LHCN-M2 (cell line): ENCODE measurements around the gene SYT1. TPM values are rescaled to one million over a fixed set of nuclear protein-coding genes. Genes with fewer than 3 reads are reported as not detected.

Source experiments
- DNase-seq: peaks from one replicate; pipeline ENCODE4 v3.0.0-alpha.2; 2012; ENCODE audit warnings: low read depth
- total RNA-seq: library from RNA; depleted of rRNA; stranded (reverse); fragments of >200 nt; gene quantifications from 2 replicates; pipeline ENCODE4 v1.2.3, GENCODE V29; 2014

Gene SYT1
- total RNA-seq, 1 experiment from 2014 or later = 61.0 TPM

DNA sequence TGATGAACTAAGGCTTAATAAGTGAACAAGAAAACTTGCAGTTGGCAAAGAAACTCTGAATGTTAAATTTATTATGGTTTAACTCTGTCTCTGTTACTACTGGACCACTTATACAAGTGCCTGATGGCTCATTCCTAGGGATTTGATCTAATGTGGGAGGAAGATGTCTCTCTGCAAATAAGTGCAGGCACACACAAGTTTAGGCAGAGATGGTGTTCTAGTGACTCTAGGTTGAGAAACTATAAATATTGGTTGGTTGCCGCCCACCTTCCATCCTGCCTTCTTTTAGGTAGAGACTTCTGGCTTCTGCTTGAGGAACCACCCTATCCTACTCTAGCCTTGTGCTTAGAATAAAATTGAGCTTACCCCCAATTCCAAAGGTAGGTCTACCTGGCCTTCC lies 570.0 kb downstream of the SYT1 start:
- no peak for DNase-seq

DNA sequence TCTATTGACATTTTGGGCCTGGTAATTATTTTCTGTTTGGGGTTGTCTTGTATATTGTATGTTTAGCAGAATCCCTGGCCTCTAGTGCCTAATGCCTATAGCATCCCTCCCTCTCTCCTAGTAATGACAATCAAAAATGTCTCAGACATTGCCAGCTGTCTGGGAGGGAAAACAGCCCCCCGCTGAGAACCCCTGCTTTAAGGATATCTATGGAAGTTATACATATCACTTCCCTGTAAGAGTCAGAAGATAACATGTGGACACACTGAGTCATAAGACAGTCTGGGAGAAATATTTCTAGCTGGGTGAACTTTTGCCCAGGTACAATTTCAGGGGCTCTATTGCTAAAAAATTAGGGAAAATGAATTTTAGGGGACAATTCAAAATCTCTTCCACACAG lies 571.2 kb downstream of the SYT1 start:
- DNase-seq = no peak

DNA sequence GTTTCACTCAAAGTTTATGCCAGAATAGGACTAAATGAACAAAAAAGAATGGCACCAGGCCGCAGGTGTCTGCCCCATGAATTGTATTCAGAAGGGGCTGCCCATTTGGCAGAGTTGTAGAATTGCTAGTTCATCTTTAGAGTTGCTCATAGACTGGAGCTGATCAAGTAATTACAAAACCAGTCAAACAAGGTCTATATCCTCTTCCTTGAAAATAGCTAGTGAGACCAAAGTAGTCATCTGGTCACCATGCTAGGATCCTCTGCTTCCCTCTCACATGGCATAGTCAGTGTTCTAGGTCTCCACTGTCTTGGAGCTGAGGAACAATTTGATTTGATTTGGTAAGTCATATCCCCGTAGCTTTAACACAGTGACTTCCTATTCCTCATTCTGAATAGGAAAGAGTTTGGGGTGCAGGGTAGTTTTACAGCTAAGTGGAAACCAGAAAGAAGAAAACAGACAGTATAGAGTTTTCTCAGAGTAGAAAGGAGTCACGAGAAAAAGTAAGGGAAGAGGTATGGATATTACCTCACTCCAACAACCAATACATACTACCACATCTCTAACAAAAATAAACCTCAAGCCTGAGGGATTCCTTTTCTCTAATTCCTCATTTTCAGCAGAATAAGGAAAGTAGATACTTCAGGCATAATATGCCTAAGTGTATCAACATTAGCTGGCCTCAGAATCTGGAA lies 574.1 kb downstream of the SYT1 start:
- DNase-seq = no peak

- DNase-seq = no peak
Observed at GRCh38 chr12:79439175-79439825, 574.7 kb downstream of the SYT1 start.

DNA sequence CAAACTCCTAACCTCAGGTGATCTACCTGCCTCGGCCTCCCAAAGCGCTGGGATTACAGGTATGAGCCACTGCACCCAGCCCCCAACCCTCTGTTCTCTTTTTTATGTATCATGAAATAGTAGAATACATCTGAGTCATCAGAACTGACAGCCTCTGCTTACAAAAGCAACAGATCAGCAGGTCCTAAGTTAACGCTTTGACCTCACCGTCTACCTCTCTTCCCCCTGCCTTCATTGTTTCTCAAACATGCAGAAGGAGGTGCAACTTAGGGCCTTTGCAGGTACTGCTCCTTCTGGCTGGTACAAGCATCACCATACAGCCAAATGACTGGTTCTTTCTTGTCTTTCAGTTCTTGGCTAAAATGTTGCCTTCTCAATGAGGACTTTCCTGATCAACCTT lies 577.0 kb downstream of the SYT1 start:
- DNase-seq = no peak

- no peak for DNase-seq
Observed at GRCh38 chr12:79442396-79442795, 577.8 kb downstream of the SYT1 start.

DNA sequence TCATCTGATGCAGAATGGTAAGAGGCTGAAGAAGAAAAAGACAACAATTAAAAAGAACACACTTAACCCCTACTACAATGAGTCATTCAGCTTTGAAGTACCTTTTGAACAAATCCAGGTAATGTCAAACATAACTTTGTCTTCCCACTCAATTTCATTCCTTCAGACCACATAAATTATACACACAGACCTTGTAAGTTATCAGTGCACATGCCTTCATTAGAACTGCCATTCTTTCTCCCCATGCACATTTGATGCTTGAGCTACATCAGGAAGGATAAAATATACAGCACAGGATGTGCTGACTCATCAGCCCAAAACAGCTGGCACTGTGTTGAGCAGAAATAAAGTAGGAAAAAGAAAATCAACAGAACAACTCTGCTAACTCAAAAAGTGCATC lies 579.5 kb downstream of the SYT1 start:
- peak; percentile 84 for DNase-seq

GRCh38 chr12:79448816-79449215 lies 584.2 kb downstream of the SYT1 start:
- DNase-seq = no peak

DNA sequence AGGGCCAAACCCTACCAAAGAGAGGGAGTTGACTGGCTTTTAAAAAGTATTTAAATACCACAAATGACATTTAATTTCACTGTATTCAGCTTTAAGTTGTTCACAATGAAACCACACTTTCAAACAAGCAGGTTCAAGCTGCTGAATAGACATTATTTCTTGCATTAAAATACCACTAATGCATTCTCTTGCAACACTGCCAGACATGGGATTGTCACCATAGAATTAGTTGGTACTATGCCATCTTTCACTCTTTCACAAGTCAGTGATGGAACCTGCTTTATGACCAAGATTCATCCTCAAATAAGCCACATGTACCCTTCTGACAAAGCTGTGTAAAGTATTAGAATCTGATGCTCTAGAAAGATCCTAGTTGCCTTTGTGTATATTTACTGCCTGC lies 586.8 kb downstream of the SYT1 start:
- no peak for DNase-seq

DNA sequence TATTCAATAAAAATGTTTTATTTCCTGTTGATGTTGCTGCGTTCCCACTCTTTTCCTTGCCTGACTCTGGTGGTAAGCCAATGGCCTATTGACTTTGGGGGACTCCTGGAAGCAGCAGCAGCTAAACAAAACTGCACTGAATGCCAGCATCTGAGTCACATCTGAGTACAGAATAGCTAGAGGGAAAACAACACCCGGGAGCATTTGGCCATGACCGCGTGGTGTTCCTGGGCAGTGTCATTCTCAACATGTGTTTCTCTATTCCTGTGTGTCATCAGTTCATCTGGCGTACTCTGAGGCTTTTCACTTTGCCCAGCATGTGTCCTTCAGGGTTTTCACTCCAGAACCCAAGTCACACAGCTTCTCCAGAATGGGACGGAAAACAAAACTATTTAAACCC lies 587.4 kb downstream of the SYT1 start:
- DNase-seq = peak; percentile 98

DNA sequence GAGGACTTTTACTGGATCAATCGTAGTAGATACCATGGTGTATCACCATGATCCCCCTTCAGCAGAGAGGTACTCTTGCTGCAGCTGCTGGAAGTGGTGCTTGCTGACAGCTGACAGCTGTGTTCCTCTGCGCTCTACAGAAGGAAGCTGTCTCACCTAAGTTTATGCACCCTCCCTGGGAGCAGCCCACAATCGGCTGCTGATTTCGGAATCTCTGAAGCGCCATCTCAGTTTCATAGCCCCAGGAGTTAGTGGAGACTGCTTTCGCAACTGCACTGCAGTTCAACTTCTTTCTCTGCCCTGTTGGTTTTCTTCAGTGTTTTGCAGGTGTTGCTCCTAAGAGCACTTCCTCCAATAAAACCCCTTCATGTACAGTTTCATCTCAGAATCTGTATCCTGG lies 588.3 kb downstream of the SYT1 start:
- DNase-seq = peak; percentile 63

DNA sequence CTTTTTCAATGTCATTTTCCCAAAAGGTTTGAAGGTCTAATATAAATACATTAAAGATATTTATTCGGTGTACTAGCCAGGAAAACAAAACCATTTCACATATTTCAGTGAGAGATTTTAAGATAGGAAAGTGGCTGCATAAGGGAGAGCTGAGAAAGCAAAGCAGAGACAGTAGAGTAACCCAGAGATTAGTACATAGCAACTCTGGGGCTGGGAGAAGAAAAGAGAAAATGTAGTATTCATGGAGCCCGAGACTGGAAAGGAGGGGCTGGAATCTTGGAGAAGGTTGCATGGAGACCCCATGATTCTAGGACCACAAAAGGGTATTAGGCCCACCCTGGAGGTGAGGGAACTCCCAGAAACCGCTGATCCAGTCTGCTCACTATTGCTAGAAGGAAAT lies 589.2 kb downstream of the SYT1 start:
- DNase-seq = no peak

- DNase-seq = peak; percentile 62
Observed at GRCh38 chr12:79454338-79454843, 589.8 kb downstream of the SYT1 start.

- DNase-seq = peak; percentile 21
Observed at GRCh38 chr12:79455286-79455685, 590.7 kb downstream of the SYT1 start.

- no peak for DNase-seq
Observed at GRCh38 chr12:79482323-79482722, 617.7 kb downstream of the SYT1 start.

GRCh38 chr12:79482921-79483320 lies 618.3 kb downstream of the SYT1 start:
- DNase-seq = no peak

- no peak for DNase-seq
Observed at GRCh38 chr12:79486154-79486553, 621.6 kb downstream of the SYT1 start.

GRCh38 chr12:79487386-79488110 lies 623.0 kb downstream of the SYT1 start:
- DNase-seq = no peak
